NCI-H524 treated with DMSO at 0.1 percent for 48 hours (cell line): ENCODE results near the gene ZFP1.
"Not testable (repeated sequence)": the region's sequence is repeated elsewhere in the genome, so short reads cannot be mapped to it uniquely, and the experiment has no call there.

Source experiments
- DNase-seq: peaks from one replicate; lab custom pipeline; 2025; lab: John Stamatoyannopoulos, UW

The ZFP1 gene

GRCh38 chr16:75113541-75114121, 34.7 kb upstream of the ZFP1 start:
- no peak for DNase-seq

- DNase-seq = no peak
These were observed 34.0 kb upstream of the ZFP1 start for GRCh38 chr16:75114179-75114945.

GRCh38 chr16:75114946-75115825, 33.1 kb upstream of the ZFP1 start:
- DNase-seq = no peak

GRCh38 chr16:75116081-75116910, 32.0 kb upstream of the ZFP1 start, which contains the start of gene LDHD:
Gene LDHD (minus strand): TSS chr16:75116780. CDS start chr16:75116720, 60 bp downstream.
- DNase-seq = no peak

GRCh38 chr16:75116911-75117245, 31.4 kb upstream of the ZFP1 start:
- DNase-seq = no peak

- no peak for DNase-seq
These were observed 29.3 kb upstream of the ZFP1 start for GRCh38 chr16:75118943-75119539.

GRCh38 chr16:75120253-75120652, 28.1 kb upstream of the ZFP1 start:
- no peak for DNase-seq

GRCh38 chr16:75121949-75122568, 26.3 kb upstream of the ZFP1 start:
- no peak for DNase-seq

GRCh38 chr16:75122609-75123008, 25.7 kb upstream of the ZFP1 start:
- no peak for DNase-seq

GRCh38 chr16:75127713-75128415, 20.5 kb upstream of the ZFP1 start:
- no peak for DNase-seq

- DNase-seq = not testable (repeated sequence)
These were observed 18.7 kb upstream of the ZFP1 start for GRCh38 chr16:75129421-75130149.

GRCh38 chr16:75130150-75130771, 18.1 kb upstream of the ZFP1 start:
- no peak for DNase-seq

GRCh38 chr16:75131081-75131480, 17.2 kb upstream of the ZFP1 start:
- no peak for DNase-seq

GRCh38 chr16:75138233-75138632, 10.1 kb upstream of the ZFP1 start:
- no peak for DNase-seq

GRCh38 chr16:75138636-75139035, 9.7 kb upstream of the ZFP1 start:
- DNase-seq = no peak

GRCh38 chr16:75139498-75139897, 8.8 kb upstream of the ZFP1 start:
- DNase-seq = no peak

GRCh38 chr16:75143941-75144340, 4.4 kb upstream of the ZFP1 start:
- DNase-seq = no peak

GRCh38 chr16:75147968-75148310, 385 bp upstream of the ZFP1 start:
- no peak for DNase-seq

- DNase-seq = no peak
These were observed 3.5 kb downstream of the ZFP1 start for GRCh38 chr16:75151798-75152197.
